K562 (cell line): Measurements from ENCODE around the gene PUDP. TPM values are rescaled to one million over a fixed set of nuclear protein-coding genes. Genes with fewer than 3 reads are reported as not detected.

Experiments used
- CHD1 ChIP-seq: fragments of 200-600 bp; sonication (generic); IDR thresholded peaks from one replicate; pipeline ENCODE4 v1.6.1; 2012; ENCODE audit warnings: mild to moderate bottlenecking, moderate library complexity, low read length, inconsistent platforms
- ETS2 ChIP-seq: IDR thresholded peaks from 2 replicates; pipeline ENCODE4 v1.6.1; 2016; ENCODE audit warnings: borderline replicate concordance, missing genetic modification characterization, mild to moderate bottlenecking, moderate library complexity, missing compliant biosample characterization; ENCODE audit not compliant: poor library complexity, severe bottlenecking
- NFIC ChIP-seq: fragments of 450-650 bp; IDR thresholded peaks from 2 replicates; pipeline ENCODE4 v1.6.1; 2017; ENCODE audit warnings: mild to moderate bottlenecking, inconsistent platforms
- SRSF3 ChIP-seq: fragments of 200-400 bp; formaldehyde crosslinking; IDR thresholded peaks from 2 replicates; pipeline ENCODE4 v1.6.1; 2016; ENCODE audit warnings: mild to moderate bottlenecking, low read length, moderate library complexity; ENCODE audit not compliant: insufficient read depth
- ZNF143 ChIP-seq: sonication (generic); formaldehyde crosslinking; IDR thresholded peaks from 2 replicates; pipeline ENCODE4 v1.9.0; 2022; ENCODE audit warnings: mild to moderate bottlenecking, missing genetic modification reagents
- ZNF239 ChIP-seq: fragments of 250-450 bp; sonication (Bioruptor Pico); IDR thresholded peaks from 2 replicates; pipeline ENCODE4 v1.4.0; 2020; ENCODE audit warnings: mild to moderate bottlenecking
- ZNF431 ChIP-seq: sonication (generic); formaldehyde crosslinking; IDR thresholded peaks from 2 replicates; pipeline ENCODE4 v1.8.0; 2022; ENCODE audit warnings: mild to moderate bottlenecking, missing genetic modification reagents
- ZNF518B ChIP-seq: fragments of 250-450 bp; sonication (Bioruptor Pico); IDR thresholded peaks from 2 replicates; pipeline ENCODE4 v1.5.0; 2021; ENCODE audit warnings: mild to moderate bottlenecking, moderate library complexity
- ZNF586 ChIP-seq: fragments of 450-650 bp; formaldehyde crosslinking; conservative IDR thresholded peaks from 2 replicates; pipeline ENCODE4 v1.4.0; 2020; ENCODE audit warnings: mild to moderate bottlenecking, moderate library complexity
- ZNF785 ChIP-seq: fragments of 250-450 bp; sonication (Bioruptor Pico); IDR thresholded peaks from 2 replicates; pipeline ENCODE4 v1.4.0; 2020; ENCODE audit warnings: mild to moderate bottlenecking
- polyA plus RNA-seq, 8 experiments: library from polyadenylated mRNA; depleted of rRNA in 4 of 8; stranded (reverse) in 5 of 8; unstranded in 3 of 8; fragments of >200 nt; fragmentation: Nextera tagmentation in 2 of 8; fragmentation: Illumina TruSeq in 1 of 8; extraction: Ambion mirVana in 2 of 8; extraction: Trizol in 1 of 8; gene quantifications; 2 replicates each; pipeline versions ENCODE4 v1.2.1 to v1.2.3, GENCODE V29; 2011 to 2014; ENCODE audit warnings: inconsistent platforms in 1 of 8, missing spikeins in 1 of 8
- total RNA-seq, 7 experiments: library from RNA; depleted of rRNA in 6 of 7; stranded (reverse); fragments of >200 nt in 6 of 7; fragmentation: Illumina TruSeq in 2 of 7; extraction: Trizol in 2 of 7; gene quantifications; 2 replicates each; pipeline versions ENCODE4 v1.2.1 to v1.2.3, GENCODE V29; 2011 to 2021; ENCODE audit warnings: low replicate concordance in 1 of 7

Gene PUDP
- total and polyA plus RNA-seq, 9 of the 15 experiments (the other 6 are each of a cell fraction or from before 2014, with no cell fraction given), result 13.6 to 63.0 (median 29.2) TPM

GRCh38 chrX:7164174-7164573, 16.2 kb upstream of the PUDP start (continued):
- TF ChIP-seq ZNF518B, result no peak
- TF ChIP-seq ZNF431 (CRISPR knock-in tag), result no peak
- no peak for TF ChIP-seq ZNF586
- no peak for TF ChIP-seq NFIC
- no peak for TF ChIP-seq SRSF3
- no peak for TF ChIP-seq CHD1
- TF ChIP-seq ZNF785 (CRISPR knock-in tag), result no peak
- no peak for TF ChIP-seq ZNF239 (CRISPR knock-in tag)
- TF ChIP-seq ZNF143 (CRISPR knock-in tag), result no peak
- TF ChIP-seq ETS2 (tag), result no peak
